HG03575 (cell line): ENCODE measurements around the gene KATNAL1.
"Not testable (repeated sequence)": the region's sequence is repeated elsewhere in the genome, so short reads cannot be mapped to it uniquely, and the experiment has no call there.

ENCODE experiments used
- ATAC-seq: cut with Tn5 transposase; IDR thresholded peaks from one replicate; pipeline ENCODE4 v1.9.1; 2021; ENCODE audit not compliant: unreplicated experiment, insufficient number of reproducible peaks, low FRiP score; ENCODE audit errors: extremely low read depth

The KATNAL1 gene

GRCh38 chr13:30303269-30303668 lies 4.1 kb downstream of the KATNAL1 start:
- ATAC-seq = no peak

- ATAC-seq = no peak
Observed at GRCh38 chr13:30301827-30302226, 5.5 kb downstream of the KATNAL1 start.

- ATAC-seq = no peak
Observed at GRCh38 chr13:30300596-30300995, 6.8 kb downstream of the KATNAL1 start.

GRCh38 chr13:30299786-30300185 lies 7.6 kb downstream of the KATNAL1 start:
- ATAC-seq = no peak

- ATAC-seq = no peak
Observed at GRCh38 chr13:30295116-30295515, 12.2 kb downstream of the KATNAL1 start.

- no peak for ATAC-seq
Observed at GRCh38 chr13:30294004-30294403, 13.3 kb downstream of the KATNAL1 start.

GRCh38 chr13:30292325-30292724 lies 15.0 kb downstream of the KATNAL1 start:
- ATAC-seq = no peak

- ATAC-seq = no peak
Observed at GRCh38 chr13:30290812-30291436, 16.4 kb downstream of the KATNAL1 start.

GRCh38 chr13:30289533-30289932 lies 17.8 kb downstream of the KATNAL1 start:
- no peak for ATAC-seq

GRCh38 chr13:30286059-30286458 lies 21.3 kb downstream of the KATNAL1 start:
- ATAC-seq = not testable (repeated sequence)

GRCh38 chr13:30276178-30276577 lies 31.2 kb downstream of the KATNAL1 start:
- no peak for ATAC-seq

GRCh38 chr13:30274083-30274482 lies 33.3 kb downstream of the KATNAL1 start:
- ATAC-seq = no peak

- ATAC-seq = not testable (repeated sequence)
Observed at GRCh38 chr13:30270035-30270434, 37.3 kb downstream of the KATNAL1 start.

- ATAC-seq = no peak
Observed at GRCh38 chr13:30268673-30269072, 38.7 kb downstream of the KATNAL1 start.

- no peak for ATAC-seq
Observed at GRCh38 chr13:30266756-30267155, 40.6 kb downstream of the KATNAL1 start.

- ATAC-seq = not testable (repeated sequence)
Observed at GRCh38 chr13:30259149-30259733, 48.1 kb downstream of the KATNAL1 start.

- no peak for ATAC-seq
Observed at GRCh38 chr13:30257468-30258099, 49.8 kb downstream of the KATNAL1 start.

- no peak for ATAC-seq
Observed at GRCh38 chr13:30256713-30257467, 50.5 kb downstream of the KATNAL1 start.

GRCh38 chr13:30255696-30256095 lies 51.7 kb downstream of the KATNAL1 start:
- ATAC-seq = no peak

- no peak for ATAC-seq
Observed at GRCh38 chr13:30253830-30254229, 53.5 kb downstream of the KATNAL1 start.
